Measurements from ENCODE around the gene PPAN.

DNA sequence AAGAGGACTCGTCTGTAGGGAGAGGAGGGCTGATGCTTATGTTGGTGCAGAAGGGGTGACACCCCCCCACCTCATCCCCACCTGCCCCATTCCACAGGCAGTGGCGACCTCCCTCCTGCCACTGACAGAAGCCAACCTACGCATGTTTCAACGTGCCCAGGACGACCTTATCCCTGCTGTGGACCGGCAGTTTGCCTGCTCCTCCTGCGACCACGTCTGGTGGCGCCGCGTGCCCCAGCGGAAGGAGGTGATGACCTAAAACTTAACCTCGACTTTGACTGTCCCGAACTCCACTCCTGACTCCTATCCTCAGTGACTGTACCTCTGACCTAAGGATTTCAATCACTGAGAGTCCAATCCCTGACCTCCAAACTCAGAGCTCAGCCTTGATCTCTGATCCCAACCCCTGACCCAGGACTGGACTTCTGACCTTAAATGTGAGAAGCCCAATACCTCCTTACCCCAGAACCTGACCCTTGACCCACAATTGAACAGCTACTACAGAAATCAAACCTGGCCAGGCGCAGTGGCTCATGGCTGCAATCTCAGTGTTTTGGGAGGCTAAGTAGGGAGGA, 16.3 kb upstream of the PPAN start:
- TF ChIP-seq, protein P1, sequence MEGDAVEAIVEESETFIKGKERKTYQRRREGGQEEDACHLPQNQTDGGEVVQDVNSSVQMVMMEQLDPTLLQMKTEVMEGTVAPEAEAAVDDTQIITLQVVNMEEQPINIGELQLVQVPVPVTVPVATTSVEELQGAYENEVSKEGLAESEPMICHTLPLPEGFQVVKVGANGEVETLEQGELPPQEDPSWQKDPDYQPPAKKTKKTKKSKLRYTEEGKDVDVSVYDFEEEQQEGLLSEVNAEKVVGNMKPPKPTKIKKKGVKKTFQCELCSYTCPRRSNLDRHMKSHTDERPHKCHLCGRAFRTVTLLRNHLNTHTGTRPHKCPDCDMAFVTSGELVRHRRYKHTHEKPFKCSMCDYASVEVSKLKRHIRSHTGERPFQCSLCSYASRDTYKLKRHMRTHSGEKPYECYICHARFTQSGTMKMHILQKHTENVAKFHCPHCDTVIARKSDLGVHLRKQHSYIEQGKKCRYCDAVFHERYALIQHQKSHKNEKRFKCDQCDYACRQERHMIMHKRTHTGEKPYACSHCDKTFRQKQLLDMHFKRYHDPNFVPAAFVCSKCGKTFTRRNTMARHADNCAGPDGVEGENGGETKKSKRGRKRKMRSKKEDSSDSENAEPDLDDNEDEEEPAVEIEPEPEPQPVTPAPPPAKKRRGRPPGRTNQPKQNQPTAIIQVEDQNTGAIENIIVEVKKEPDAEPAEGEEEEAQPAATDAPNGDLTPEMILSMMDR (IDR thresholded peaks at IDR 0.05), result no peak
- TF ChIP-seq POLR2A (IDR thresholded peaks at IDR 0.05), result no peak

All from tibial nerve (tissue), 3 donors.